ENCODE results near the gene MMS19. TPM values are rescaled to one million over a fixed set of nuclear protein-coding genes. Genes with fewer than 3 reads are reported as not detected.

MMS19 gene, protein sequence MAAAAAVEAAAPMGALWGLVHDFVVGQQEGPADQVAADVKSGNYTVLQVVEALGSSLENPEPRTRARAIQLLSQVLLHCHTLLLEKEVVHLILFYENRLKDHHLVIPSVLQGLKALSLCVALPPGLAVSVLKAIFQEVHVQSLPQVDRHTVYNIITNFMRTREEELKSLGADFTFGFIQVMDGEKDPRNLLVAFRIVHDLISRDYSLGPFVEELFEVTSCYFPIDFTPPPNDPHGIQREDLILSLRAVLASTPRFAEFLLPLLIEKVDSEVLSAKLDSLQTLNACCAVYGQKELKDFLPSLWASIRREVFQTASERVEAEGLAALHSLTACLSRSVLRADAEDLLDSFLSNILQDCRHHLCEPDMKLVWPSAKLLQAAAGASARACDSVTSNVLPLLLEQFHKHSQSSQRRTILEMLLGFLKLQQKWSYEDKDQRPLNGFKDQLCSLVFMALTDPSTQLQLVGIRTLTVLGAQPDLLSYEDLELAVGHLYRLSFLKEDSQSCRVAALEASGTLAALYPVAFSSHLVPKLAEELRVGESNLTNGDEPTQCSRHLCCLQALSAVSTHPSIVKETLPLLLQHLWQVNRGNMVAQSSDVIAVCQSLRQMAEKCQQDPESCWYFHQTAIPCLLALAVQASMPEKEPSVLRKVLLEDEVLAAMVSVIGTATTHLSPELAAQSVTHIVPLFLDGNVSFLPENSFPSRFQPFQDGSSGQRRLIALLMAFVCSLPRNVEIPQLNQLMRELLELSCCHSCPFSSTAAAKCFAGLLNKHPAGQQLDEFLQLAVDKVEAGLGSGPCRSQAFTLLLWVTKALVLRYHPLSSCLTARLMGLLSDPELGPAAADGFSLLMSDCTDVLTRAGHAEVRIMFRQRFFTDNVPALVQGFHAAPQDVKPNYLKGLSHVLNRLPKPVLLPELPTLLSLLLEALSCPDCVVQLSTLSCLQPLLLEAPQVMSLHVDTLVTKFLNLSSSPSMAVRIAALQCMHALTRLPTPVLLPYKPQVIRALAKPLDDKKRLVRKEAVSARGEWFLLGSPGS
- 10 to 100 TPM; 45.7 to 48.5 (median 47.0) TPM for total RNA-seq
- long read RNA-seq, donor 1, transcript MMS19-209 (31 exons, 3,797 nt): major isoform, 9 of 30 reads
- long read RNA-seq, donor 1, partial matches to known transcripts: 10 of 30 reads
- long read RNA-seq, donor 1, other reads (novel, unspliced or antisense): 11 of 30 reads
- long read RNA-seq, donor 2, partial matches to known transcripts: 1 of 8 reads
- long read RNA-seq, donor 2, other reads (novel, unspliced or antisense): 2 of 8 reads

DNA sequence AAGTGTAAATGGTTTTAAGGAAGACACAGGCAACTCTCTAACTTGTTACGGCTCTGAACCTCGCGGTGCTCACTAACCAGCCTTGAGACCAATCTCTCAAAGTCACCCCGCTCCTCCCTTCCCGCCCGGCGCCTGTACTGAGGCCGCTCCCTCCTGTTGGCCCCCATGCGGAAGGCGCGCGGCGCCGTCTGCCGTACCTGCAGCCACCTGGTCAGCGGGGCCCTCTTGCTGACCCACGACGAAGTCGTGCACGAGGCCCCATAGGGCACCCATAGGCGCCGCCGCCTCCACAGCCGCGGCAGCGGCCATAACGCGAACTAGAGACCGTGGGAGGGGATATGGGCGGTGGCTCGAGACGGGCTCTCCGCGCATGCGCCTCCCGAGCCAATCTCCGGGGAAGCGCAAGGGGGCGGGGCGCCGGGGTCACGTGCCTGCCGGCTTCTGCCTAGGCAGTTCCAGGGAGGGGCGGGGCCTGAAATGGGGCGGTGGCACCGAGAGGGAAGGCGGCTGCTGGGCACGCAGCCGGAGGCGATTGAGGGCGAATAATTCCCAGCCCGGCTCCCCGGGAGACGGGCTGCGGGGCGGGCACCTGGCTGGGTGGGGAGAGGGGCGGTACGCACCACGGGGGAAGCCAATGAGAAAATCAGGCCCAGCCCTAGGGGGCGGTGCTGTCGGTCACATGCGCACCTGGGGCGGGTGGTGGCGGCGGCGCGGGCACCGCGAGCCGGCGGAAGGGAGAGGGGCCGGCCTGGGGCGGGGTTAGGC, at the start of gene MMS19:
MMS19 (minus strand) TSS at position 347 of the 765 bp plus-strand sequence; CDS start at position 309, 38 bp downstream.
- intact Hi-C loops (cut with DNase I, micrococcal nuclease): no loop called here
- H3K4me3 ChIP-seq: peak within 1 kb of the TSS; percentile 59
- DNase-seq (peak; percentile 100), ATAC-seq (peak; percentile 92)
- TF ChIP-seq, protein P1, sequence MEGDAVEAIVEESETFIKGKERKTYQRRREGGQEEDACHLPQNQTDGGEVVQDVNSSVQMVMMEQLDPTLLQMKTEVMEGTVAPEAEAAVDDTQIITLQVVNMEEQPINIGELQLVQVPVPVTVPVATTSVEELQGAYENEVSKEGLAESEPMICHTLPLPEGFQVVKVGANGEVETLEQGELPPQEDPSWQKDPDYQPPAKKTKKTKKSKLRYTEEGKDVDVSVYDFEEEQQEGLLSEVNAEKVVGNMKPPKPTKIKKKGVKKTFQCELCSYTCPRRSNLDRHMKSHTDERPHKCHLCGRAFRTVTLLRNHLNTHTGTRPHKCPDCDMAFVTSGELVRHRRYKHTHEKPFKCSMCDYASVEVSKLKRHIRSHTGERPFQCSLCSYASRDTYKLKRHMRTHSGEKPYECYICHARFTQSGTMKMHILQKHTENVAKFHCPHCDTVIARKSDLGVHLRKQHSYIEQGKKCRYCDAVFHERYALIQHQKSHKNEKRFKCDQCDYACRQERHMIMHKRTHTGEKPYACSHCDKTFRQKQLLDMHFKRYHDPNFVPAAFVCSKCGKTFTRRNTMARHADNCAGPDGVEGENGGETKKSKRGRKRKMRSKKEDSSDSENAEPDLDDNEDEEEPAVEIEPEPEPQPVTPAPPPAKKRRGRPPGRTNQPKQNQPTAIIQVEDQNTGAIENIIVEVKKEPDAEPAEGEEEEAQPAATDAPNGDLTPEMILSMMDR (IDR thresholded peaks at IDR 0.05): peak; percentile 23
- peaks cover 4% of the 10 kb centered on the region for H3K4me1 ChIP-seq (ENCODE audit: low read depth)
- H3K36me3 ChIP-seq (ENCODE audit: low read depth): no peaks in the 10 kb centered on the region
- no peaks in the 10 kb centered on the region for H3K9me3 ChIP-seq

DNA sequence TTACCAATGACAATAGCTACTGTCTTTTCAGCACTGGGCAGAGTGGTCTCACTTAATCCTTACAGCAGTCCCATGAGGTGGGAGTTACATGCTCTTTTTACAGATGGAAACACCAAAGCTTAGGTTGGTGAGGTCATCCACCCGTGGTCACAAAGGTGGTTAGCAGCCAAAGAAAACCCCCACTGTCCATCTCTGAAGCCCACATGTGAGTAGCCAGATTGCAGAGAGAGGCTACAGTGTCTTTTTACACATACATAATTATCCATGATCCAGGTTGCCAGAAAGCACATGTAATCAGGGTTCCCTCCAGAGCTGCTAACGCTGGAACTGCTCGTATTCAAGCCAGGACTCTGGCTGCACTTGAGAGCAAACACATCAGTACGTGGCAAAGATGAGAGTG, 49.7 kb upstream of the MMS19 start:
- TF ChIP-seq, protein P1 (IDR thresholded peaks at IDR 0.05): no peak
- no peak for ATAC-seq
- Histone ChIP-seq H3K4me1 (ENCODE audit: low read depth) (no peaks in the 10 kb centered on the region), H3K4me3 (no peak overlapping the region), H3K9me3 (no peaks in the 10 kb centered on the region), H3K36me3 (ENCODE audit: low read depth) (no peaks in the 10 kb centered on the region)
- DNase-seq: no peak
- intact Hi-C loops (cut with DNase I, micrococcal nuclease): no loop called here

DNA sequence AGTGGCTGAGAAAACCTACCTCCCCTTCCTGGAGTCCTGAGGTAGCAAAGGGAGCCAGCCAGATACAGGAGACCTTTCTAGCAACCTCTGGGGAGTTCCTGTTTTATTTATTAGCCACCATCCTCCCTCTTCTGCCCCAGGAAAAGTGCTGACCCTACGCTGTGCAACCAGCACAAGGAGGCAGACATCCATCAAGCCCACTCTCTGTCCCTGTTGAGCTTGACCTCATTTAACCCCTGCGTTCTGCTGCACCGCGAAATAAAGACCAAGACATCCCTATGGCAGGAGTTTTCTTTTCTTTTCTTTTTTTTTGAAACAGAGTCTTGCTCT, 49.0 kb upstream of the MMS19 start:
- Histone ChIP-seq H3K4me3 (no peak overlapping the region), H3K36me3 (ENCODE audit: low read depth) (no peaks in the 10 kb centered on the region), H3K9me3 (no peaks in the 10 kb centered on the region), H3K4me1 (ENCODE audit: low read depth) (no peaks in the 10 kb centered on the region)
- TF ChIP-seq, protein P1 (IDR thresholded peaks at IDR 0.05): no peak
- intact Hi-C loops (cut with DNase I, micrococcal nuclease): no loop called here
- ATAC-seq (no peak), DNase-seq (no peak)

DNA sequence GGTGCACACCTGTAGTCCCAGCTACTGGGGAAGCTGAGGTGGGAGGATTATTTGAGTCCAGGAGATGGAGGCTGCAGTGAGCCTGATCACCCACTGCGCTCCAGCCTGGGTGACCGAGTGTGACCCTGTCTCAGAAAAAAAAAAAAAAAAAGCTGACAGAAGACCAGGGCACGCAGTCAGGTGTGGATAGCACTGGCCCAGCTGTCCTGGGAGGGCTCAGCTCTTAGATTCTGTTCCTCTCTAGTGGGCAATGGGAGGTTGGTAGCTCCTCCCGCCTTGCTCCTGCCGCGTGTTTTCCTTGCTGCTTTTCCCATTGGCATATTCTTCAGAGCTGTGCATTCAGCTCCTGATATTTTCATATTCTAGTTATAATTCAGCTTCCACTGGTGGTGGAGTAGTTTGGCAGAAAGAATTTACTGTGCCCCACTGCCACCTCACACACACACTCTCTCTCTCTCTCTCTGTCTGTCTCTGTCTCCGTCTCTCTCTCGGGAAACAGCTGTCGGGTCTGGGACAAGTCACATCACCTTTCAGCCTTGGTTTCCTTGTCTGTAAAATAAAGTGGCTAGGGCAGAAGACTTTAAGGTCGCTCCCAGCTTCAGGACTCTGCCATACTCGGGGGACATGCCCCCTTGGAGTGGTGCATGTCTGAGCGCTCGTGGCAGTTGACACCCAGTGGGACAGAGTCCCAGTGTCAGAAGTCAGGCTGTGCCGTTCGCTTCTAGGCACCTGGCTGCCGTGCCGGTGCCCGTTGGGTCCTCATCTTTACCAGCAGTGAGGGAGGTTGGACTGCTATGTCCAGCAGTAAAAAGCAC, 48.4 kb upstream of the MMS19 start:
- DNase-seq: no peak
- Histone ChIP-seq H3K4me3 (no peak overlapping the region), H3K36me3 (ENCODE audit: low read depth) (no peaks in the 10 kb centered on the region), H3K9me3 (no peaks in the 10 kb centered on the region), H3K4me1 (ENCODE audit: low read depth) (no peaks in the 10 kb centered on the region)
- intact Hi-C loops (cut with DNase I, micrococcal nuclease): no loop called here
- TF ChIP-seq, protein P1 (IDR thresholded peaks at IDR 0.05): no peak
- ATAC-seq: no peak

All from mucosa of descending colon (tissue), 3 donors.